ENCODE data around the gene ADAM10. TPM values are rescaled to one million over a fixed set of nuclear protein-coding genes. Genes with fewer than 3 reads are reported as not detected.

The ADAM10 gene
- total RNA-seq, 1 donor from 2014 or later = 125 TPM

- peaks cover 3% of the 10 kb centered on the region for H3K9me3 Mint-ChIP-seq
- peaks cover 4% of the 10 kb centered on the region for H3K36me3 Mint-ChIP-seq (ENCODE audit: low read depth)
- no peak overlapping the region for H3K4me3 Mint-ChIP-seq
- DNase-seq (ENCODE audit: low read depth, low spot score) = no peak
- no peaks in the 10 kb centered on the region for H3K4me1 Mint-ChIP-seq
- no peak overlapping the region for H3K27ac Mint-ChIP-seq (ENCODE audit: unreplicated experiment)
- no peaks in the 10 kb centered on the region for H3K27me3 Mint-ChIP-seq (ENCODE audit: low read depth)
- TF ChIP-seq, protein P1, sequence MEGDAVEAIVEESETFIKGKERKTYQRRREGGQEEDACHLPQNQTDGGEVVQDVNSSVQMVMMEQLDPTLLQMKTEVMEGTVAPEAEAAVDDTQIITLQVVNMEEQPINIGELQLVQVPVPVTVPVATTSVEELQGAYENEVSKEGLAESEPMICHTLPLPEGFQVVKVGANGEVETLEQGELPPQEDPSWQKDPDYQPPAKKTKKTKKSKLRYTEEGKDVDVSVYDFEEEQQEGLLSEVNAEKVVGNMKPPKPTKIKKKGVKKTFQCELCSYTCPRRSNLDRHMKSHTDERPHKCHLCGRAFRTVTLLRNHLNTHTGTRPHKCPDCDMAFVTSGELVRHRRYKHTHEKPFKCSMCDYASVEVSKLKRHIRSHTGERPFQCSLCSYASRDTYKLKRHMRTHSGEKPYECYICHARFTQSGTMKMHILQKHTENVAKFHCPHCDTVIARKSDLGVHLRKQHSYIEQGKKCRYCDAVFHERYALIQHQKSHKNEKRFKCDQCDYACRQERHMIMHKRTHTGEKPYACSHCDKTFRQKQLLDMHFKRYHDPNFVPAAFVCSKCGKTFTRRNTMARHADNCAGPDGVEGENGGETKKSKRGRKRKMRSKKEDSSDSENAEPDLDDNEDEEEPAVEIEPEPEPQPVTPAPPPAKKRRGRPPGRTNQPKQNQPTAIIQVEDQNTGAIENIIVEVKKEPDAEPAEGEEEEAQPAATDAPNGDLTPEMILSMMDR (conservative IDR thresholded peaks at IDR 0.05) = no peak
Measured at GRCh38 chr15:58762731-58763130, 13.2 kb upstream of the ADAM10 start.

DNA sequence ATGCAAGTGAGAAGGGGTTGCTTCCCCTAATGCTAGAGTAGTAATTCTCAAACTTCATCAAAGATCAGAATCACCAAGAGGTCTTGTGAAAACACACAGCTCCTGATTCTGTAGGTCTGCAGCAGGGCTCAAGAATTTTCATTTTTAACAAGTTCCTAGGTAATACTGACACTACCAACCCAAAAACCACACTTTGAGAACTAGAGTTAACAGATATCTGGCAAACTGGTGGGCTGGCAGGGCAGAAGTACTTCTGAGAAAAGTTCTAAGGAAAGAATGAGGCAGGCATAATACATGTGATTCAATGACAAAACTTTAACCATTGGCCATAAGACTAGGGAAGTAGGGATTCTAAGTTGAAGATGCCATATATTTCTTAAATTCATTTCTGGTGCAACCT is 12.8 kb upstream of the ADAM10 start:
- H3K27ac Mint-ChIP-seq (ENCODE audit: unreplicated experiment) = no peak overlapping the region
- TF ChIP-seq, protein P1 (conservative IDR thresholded peaks at IDR 0.05) = no peak

DNA sequence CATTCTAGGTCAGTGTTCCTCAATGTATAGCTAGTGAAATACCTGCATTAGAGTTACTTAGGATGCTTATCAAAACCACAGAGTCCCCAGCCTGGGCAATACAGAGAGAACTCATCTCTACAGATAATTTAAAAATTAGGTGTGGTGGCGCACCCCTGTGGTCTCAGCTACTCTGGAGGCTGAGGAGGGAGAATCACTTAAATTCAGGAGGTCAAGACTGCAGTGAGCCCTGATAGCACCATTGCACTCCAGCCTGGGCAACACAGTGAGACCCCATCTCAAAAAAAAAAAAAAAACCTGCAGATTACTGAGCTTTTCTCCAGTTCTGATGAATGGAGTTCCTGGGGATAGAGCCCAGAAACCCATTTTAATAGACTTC is 11.5 kb upstream of the ADAM10 start:
- Mint-ChIP-seq H3K27ac (ENCODE audit: unreplicated experiment) (no peak overlapping the region), H3K27me3 (ENCODE audit: low read depth) (no peaks in the 10 kb centered on the region), H3K4me3 (no peak overlapping the region), H3K4me1 (no peaks in the 10 kb centered on the region), H3K36me3 (ENCODE audit: low read depth) (peaks cover 4% of the 10 kb centered on the region), H3K9me3 (peaks cover 3% of the 10 kb centered on the region)
- no peak for DNase-seq (ENCODE audit: low read depth, low spot score)
- TF ChIP-seq, protein P1 (conservative IDR thresholded peaks at IDR 0.05) = no peak

More for the DNA sequence above, 12.8 kb upstream of the ADAM10 start:
- peaks cover 3% of the 10 kb centered on the region for H3K9me3 Mint-ChIP-seq
- no peak for DNase-seq (ENCODE audit: low read depth, low spot score)
- peaks cover 4% of the 10 kb centered on the region for H3K36me3 Mint-ChIP-seq (ENCODE audit: low read depth)
- H3K4me3 Mint-ChIP-seq = no peak overlapping the region
- no peaks in the 10 kb centered on the region for H3K27me3 Mint-ChIP-seq (ENCODE audit: low read depth)
- no peaks in the 10 kb centered on the region for H3K4me1 Mint-ChIP-seq

GRCh38 chr15:58760385-58761009 is 11.0 kb upstream of the ADAM10 start:
- no peaks in the 10 kb centered on the region for H3K27me3 Mint-ChIP-seq (ENCODE audit: low read depth)
- peaks cover 3% of the 10 kb centered on the region for H3K9me3 Mint-ChIP-seq
- DNase-seq (ENCODE audit: low read depth, low spot score) = no peak

DNA sequence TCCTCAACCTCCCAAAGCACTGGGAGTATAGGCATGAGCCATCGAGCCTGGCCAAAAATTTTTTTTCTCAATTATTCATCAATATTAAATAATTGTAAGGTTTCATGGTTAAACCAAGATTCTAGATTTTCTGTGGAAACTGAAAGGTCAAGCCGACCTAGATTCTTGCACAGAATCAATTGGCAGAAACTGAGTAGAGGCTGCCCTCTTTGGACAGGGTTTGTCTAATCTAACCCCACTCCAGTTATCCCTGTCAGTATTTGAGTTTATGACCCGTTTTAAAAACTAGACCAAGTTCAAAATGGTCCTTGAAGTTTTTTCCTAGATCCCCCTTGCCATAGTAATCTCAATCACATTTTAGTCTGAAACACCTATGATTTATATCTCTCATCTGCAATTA is 8.6 kb upstream of the ADAM10 start:
- H3K27me3 Mint-ChIP-seq (ENCODE audit: low read depth) = no peaks in the 10 kb centered on the region
- H3K27ac Mint-ChIP-seq (ENCODE audit: unreplicated experiment) = no peak overlapping the region
- peaks cover 3% of the 10 kb centered on the region for H3K36me3 Mint-ChIP-seq (ENCODE audit: low read depth)
- no peaks in the 10 kb centered on the region for H3K4me1 Mint-ChIP-seq
- H3K4me3 Mint-ChIP-seq = no peak overlapping the region
- DNase-seq (ENCODE audit: low read depth, low spot score) = no peak
- TF ChIP-seq, protein P1 (conservative IDR thresholded peaks at IDR 0.05) = no peak
- peaks cover 2% of the 10 kb centered on the region for H3K9me3 Mint-ChIP-seq

More at GRCh38 chr15:58760385-58761009, 11.0 kb upstream of the ADAM10 start:
- Mint-ChIP-seq H3K4me1 (no peaks in the 10 kb centered on the region), H3K4me3 (no peak overlapping the region), H3K36me3 (ENCODE audit: low read depth) (peaks cover 4% of the 10 kb centered on the region), H3K27ac (ENCODE audit: unreplicated experiment) (no peak overlapping the region)
- TF ChIP-seq, protein P1 (conservative IDR thresholded peaks at IDR 0.05) = no peak

All from neural crest cell (in vitro differentiated cells).